GM21528 (cell line): Measurements from ENCODE around the gene DIAPH1.

Experiments used
- ATAC-seq: cut with Tn5 transposase; IDR thresholded peaks from one replicate; pipeline ENCODE4 v1.9.1; 2021; ENCODE audit warnings: mild to moderate bottlenecking, moderate library complexity; ENCODE audit not compliant: unreplicated experiment, low FRiP score

Gene DIAPH1

GRCh38 chr5:141618804-141619554 lies at the start of gene DIAPH1:
Gene DIAPH1 (minus strand): TSS chr5:141619000. CDS start chr5:141618914, 86 bp downstream.
- ATAC-seq: peak; percentile 86

- ATAC-seq: no peak
Observed at GRCh38 chr5:141665995-141666940, 47.5 kb upstream of the DIAPH1 start.

GRCh38 chr5:141664733-141665461 lies 46.1 kb upstream of the DIAPH1 start:
- peak; percentile 91 for ATAC-seq

- no peak for ATAC-seq
Observed at GRCh38 chr5:141663506-141663905, 44.7 kb upstream of the DIAPH1 start.

- ATAC-seq: no peak
Observed at GRCh38 chr5:141662028-141662427, 43.2 kb upstream of the DIAPH1 start.

- no peak for ATAC-seq
Observed at GRCh38 chr5:141657937-141658545, 39.2 kb upstream of the DIAPH1 start.

- ATAC-seq: no peak
Observed at GRCh38 chr5:141657404-141657803, 38.6 kb upstream of the DIAPH1 start.

- ATAC-seq: no peak
Observed at GRCh38 chr5:141656396-141656795, 37.6 kb upstream of the DIAPH1 start.

- ATAC-seq: no peak
Observed at GRCh38 chr5:141655020-141655419, 36.2 kb upstream of the DIAPH1 start.

- no peak for ATAC-seq
Observed at GRCh38 chr5:141654298-141654697, 35.5 kb upstream of the DIAPH1 start.

GRCh38 chr5:141651728-141652105 lies 32.9 kb upstream of the DIAPH1 start:
- ATAC-seq: no peak

GRCh38 chr5:141650851-141651727 lies 32.3 kb upstream of the DIAPH1 start, which contains the start of gene FCHSD1:
Gene FCHSD1 (minus strand): TSS chr5:141651418. CDS start chr5:141651368, 50 bp downstream.
- ATAC-seq: peak; percentile 95

- ATAC-seq: no peak
Observed at GRCh38 chr5:141649972-141650371, 31.2 kb upstream of the DIAPH1 start.

- ATAC-seq: no peak
Observed at GRCh38 chr5:141649056-141649688, 30.4 kb upstream of the DIAPH1 start.

- no peak for ATAC-seq
Observed at GRCh38 chr5:141647851-141648250, 29.1 kb upstream of the DIAPH1 start.

GRCh38 chr5:141647242-141647641 lies 28.4 kb upstream of the DIAPH1 start:
- ATAC-seq: no peak

- no peak for ATAC-seq
Observed at GRCh38 chr5:141646026-141646425, 27.2 kb upstream of the DIAPH1 start.

GRCh38 chr5:141641634-141642267 lies 23.0 kb upstream of the DIAPH1 start:
- ATAC-seq: no peak
